Stimulated activated CD8-positive, alpha-beta memory T cell treated with anti-CD3 and anti-CD28 coated beads, Interleukin-2, amount 100 ng/mL, for 1 hour (primary cell): ENCODE results near the gene RBL1.
"Not testable (repeated sequence)": the region's sequence is repeated elsewhere in the genome, so short reads cannot be mapped to it uniquely, and the experiment has no call there.

Source experiments
- DNase-seq, 2 donors: peaks; one replicate each; pipeline ENCODE4 v3.0.0-alpha.2; 2020; ENCODE audit warnings: low read depth in 2 of 2

Gene RBL1

GRCh38 chr20:36992802-36993334, 102.9 kb downstream of the RBL1 start:
- DNase-seq, result no peak

- DNase-seq, result no peak
Measured at GRCh38 chr20:36991703-36992102, 104.1 kb downstream of the RBL1 start.

GRCh38 chr20:36989797-36990196, 106.0 kb downstream of the RBL1 start:
- DNase-seq, result no peak

- no peak for DNase-seq
Measured at GRCh38 chr20:36988494-36988966, 107.3 kb downstream of the RBL1 start.

- no peak for DNase-seq
Measured at GRCh38 chr20:36984257-36984638, 111.5 kb downstream of the RBL1 start.

- DNase-seq, result peak in 1 of 2 donors; percentile 35
Measured at GRCh38 chr20:36975099-36975818, 120.5 kb downstream of the RBL1 start.

GRCh38 chr20:36974660-36975059, 121.1 kb downstream of the RBL1 start:
- DNase-seq, result no peak

GRCh38 chr20:36971103-36971502, 124.7 kb downstream of the RBL1 start:
- DNase-seq, result no peak

GRCh38 chr20:36969478-36970186, 126.2 kb downstream of the RBL1 start:
- DNase-seq, result no peak

- no peak for DNase-seq
Measured at GRCh38 chr20:36969051-36969450, 126.7 kb downstream of the RBL1 start.

- DNase-seq, result no peak
Measured at GRCh38 chr20:36967636-36968035, 128.2 kb downstream of the RBL1 start.

GRCh38 chr20:36966965-36967364, 128.8 kb downstream of the RBL1 start:
- DNase-seq, result not testable (repeated sequence)

GRCh38 chr20:36962354-36962941, 133.3 kb downstream of the RBL1 start:
- not testable (repeated sequence) for DNase-seq

GRCh38 chr20:36959242-36959641, 136.6 kb downstream of the RBL1 start:
- no peak for DNase-seq

- no peak for DNase-seq
Measured at GRCh38 chr20:36957875-36958667, 137.7 kb downstream of the RBL1 start.

- DNase-seq, result no peak
Measured at GRCh38 chr20:36956674-36957073, 139.1 kb downstream of the RBL1 start.

GRCh38 chr20:36956016-36956415, 139.8 kb downstream of the RBL1 start:
- no peak for DNase-seq

GRCh38 chr20:36951979-36952738, 143.6 kb downstream of the RBL1 start:
- DNase-seq, result no peak

- peak; percentile 75 to 77 for DNase-seq
Measured at GRCh38 chr20:36951198-36951978, 144.4 kb downstream of the RBL1 start, which contains the start of gene SAMHD1. TSS of gene SAMHD1 (minus strand) at chr20:36951708. CDS start at chr20:36951643, 65 bp downstream.
